Left kidney (tissue), 2 donors: ENCODE results near the gene ADORA2A. TPM values are rescaled to one million over a fixed set of nuclear protein-coding genes. Genes with fewer than 3 reads are reported as not detected.

Source experiments
- DNase-seq: peaks from one replicate; pipeline ENCODE4 v3.0.0-alpha.2; 2013
- polyA plus RNA-seq: library from polyadenylated mRNA; unstranded; fragments of 120-200 nt; gene quantifications from one replicate; pipeline ENCODE4 v1.2.1, GENCODE V29; 2013; ENCODE audit not compliant: insufficient read length

Gene ADORA2A
- polyA plus RNA-seq, 1 donor: 7.1 TPM

GRCh38 chr22:24418786-24419474, 8.5 kb upstream of the ADORA2A start:
- DNase-seq: no peak

- DNase-seq: no peak
Observed at GRCh38 chr22:24419475-24419850, 7.9 kb upstream of the ADORA2A start.

DNA sequence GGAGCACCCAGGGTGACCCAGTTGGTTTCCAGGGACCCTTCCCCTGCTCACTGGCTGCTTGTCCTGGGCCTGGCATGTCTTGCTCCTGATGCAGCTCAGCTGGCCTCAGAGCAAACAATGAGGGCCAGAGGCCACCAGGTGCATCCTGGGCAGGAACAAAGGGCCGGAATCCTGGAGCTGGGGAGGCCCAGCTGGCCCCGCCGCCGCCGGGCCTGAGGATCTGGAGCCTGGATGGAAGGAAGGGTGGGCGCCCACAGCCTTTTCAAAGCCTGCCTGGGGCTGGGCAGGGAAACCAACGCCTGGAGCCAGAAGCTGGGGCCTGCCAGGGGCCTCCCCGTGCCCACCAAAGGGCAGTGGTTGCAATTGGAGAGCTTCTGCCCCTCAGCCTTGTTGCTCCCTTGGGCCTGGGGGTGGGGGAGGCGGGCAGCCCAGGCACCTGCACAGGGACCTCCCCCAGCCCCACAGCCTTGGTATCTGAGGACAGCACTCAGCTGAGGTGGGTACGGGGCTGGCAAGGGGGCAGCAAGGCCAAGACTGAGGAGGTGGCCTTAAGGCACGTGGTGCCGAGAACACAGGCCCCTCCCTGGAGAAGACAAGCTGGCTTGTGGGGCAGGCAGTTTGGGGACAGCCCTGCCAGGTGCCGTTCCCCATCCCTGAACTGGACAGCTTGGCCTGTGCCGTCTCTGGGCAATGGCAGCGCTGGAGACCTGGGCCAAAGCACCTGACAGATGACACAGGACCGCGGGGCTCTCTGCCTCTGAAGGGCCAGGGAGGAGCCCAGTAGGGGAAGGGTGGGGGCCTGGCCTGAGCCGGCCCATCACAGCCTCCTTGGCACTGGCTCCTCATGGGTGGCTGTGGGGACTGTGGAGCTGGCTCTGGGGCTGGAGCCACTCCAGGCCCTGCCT, 7.1 kb upstream of the ADORA2A start:
- no peak for DNase-seq

- no peak for DNase-seq
Observed at GRCh38 chr22:24420977-24421343, 6.4 kb upstream of the ADORA2A start.

- no peak for DNase-seq
Observed at GRCh38 chr22:24421428-24421931, 5.9 kb upstream of the ADORA2A start.

GRCh38 chr22:24422102-24422665, 5.2 kb upstream of the ADORA2A start:
- no peak for DNase-seq

DNA sequence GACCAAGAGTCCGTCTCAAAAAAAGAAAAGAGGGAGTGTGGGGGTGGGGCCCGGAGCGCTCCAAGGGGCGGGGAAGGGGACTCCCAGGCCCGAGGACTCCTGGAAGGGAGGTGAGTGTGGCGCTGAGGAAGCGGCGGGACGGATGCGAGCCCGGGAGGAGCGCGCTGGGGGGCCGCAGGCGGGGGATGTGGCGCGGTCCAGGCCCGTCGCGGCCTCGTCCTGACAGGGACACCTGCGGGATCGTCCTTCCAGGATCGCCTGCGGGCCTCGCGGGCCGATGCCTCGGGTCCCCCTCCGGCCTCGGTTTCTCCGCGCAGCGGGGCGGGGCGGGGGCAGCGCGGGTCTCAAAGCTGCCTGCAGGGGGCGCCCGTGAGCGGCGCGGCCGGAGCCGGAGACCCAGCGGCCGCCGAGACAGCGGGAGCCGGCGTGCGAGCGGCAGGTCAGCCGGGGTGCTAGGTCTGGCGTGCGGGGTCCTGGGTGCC, 3.8 kb upstream of the ADORA2A start:
- DNase-seq: no peak

DNA sequence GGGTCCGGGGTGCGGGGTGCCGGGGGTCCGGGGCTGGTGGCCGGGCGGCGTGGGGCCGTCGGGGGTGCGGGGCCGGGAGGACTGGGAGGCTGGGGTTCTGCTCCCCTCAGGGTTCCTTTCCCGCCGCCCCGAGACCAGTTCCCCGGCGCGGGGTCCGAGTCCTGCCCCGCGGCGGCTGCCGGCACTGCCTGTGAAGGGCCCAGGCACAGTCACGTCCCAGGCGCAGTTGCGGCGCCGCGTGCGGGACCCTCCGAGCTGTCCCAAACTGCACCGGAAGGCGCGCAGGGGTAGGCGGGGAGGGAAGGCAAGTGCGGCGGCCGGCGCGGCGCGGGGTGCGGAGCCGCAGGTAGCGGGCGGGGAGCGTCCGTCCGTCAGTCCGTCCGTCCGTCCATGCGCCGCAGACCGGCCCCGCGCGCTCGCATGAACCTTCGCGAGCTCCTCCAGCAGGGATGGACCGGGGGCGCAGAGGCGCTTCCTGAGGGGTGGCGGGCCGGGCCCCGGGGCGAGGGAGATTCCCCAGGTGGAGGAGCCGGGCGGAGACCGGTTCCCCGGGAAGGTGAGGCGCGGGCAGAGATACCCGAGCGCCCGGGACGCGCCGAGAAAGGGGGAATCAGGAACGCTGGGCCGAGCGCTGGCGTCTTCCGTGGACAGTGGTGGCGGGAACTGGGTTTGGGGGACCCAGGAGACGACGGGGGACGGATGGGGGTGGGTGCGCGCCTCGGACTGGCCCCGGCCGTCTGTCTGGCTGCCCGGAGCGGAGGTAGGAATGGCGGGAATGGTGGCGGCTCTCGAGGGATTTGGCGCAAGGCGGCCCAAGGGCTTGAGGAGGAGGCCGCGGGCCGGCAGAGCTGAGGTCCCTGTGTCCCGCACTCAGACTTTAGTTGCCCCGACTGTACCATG, 3.1 kb upstream of the ADORA2A start:
- no peak for DNase-seq

- no peak for DNase-seq
Observed at GRCh38 chr22:24424901-24425775, 2.3 kb upstream of the ADORA2A start.

- DNase-seq: no peak
Observed at GRCh38 chr22:24426436-24426835, 963 bp upstream of the ADORA2A start.

DNA sequence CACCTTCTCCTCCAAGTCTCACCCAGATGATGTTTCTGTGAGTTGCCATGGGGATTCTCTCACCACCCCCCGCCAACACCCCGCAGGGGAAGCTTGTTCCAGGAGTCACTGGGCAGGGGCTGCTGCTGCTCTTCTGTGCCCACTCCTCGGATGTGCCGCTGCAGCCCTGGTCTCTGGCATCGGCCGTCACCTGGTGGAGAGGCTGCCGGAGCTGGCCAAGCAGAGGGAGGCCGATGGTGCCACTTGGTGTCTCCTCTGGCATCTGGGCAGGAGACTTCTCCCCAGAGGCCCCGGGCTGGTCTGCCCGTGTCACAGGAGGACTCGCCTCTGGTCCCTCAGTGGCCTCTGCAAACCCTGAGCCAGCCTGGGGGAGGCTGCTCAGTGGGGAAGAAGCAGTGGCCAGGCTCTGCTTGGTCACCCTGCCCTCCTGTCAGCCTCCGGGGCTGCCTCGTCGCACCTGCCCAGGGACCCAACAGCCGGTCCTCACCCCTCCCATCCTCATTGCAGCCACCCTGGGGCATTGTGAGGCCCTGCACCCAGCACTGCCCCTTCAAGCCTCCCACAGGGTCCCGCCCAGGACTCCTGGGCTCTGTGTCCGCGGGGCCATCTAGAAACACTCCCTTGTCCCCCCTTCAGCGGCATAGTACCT, 424 bp upstream of the ADORA2A start:
- no peak for DNase-seq

- DNase-seq: no peak
Observed at GRCh38 chr22:24428751-24429410, 1.5 kb downstream of the ADORA2A start.

- no peak for DNase-seq
Observed at GRCh38 chr22:24429411-24430365, 2.3 kb downstream of the ADORA2A start.

DNA sequence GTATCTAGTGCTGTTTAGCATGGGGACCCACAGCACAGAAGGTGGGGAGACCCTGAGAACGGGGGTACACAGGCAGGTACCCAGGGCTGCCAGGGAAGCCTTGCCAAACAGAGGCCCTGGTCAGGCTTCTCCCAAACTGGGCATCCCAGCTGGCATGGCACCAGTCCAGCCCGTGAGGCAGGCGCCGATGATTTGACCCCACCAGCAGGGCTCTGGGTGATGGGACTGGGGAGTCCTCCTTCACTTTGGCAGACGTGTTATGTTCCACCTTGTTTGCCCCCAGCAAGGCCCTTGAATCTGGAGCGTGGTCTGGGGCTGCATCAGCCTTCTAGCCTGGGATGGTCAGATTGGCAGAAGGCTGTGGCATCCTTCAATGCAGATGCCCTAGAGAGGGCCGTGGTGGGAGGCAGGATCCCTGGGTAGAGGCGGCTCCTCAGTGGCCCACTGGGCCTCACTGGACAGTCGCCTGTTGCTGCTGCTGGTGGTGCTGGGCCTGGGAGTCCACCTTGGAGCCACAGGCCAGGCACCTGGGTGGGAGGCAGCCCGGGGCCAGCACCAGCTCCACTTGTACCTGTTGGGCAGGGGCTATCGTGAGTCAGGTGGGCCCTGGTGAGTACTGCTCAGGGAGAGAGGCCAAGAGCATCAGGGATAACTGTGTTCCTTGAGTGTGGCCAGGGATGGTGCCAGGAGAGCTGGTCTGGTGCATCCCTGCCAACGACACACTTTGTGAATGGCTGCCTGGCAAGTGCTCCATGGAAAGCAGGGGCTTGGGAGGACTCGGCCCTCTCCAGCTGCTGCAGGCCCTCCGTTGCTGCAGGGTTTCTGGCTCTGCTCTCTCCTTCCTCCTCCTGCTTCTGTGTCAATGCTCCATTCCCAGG, 3.3 kb downstream of the ADORA2A start:
- no peak for DNase-seq

- DNase-seq: no peak
Observed at GRCh38 chr22:24431309-24432034, 4.1 kb downstream of the ADORA2A start.

- DNase-seq: no peak
Observed at GRCh38 chr22:24432059-24432853, 4.9 kb downstream of the ADORA2A start.
